ENCODE measurements around the gene ADAMTSL3. TPM values are rescaled to one million over a fixed set of nuclear protein-coding genes. Genes with fewer than 3 reads are reported as not detected.

Gene ADAMTSL3
- total RNA-seq, 3 donors from 2014 or later = 2.2 to 52.1 (median 4.1) TPM

- Histone ChIP-seq H3K4me1 (ENCODE audit: low read depth) (no peaks in the 10 kb centered on the region), H3K36me3 (ENCODE audit: low read depth) (no peaks in the 10 kb centered on the region), H3K4me3 (no peak overlapping the region), H3K9me3 (peaks cover 5% of the 10 kb centered on the region)
- TF ChIP-seq CTCF (IDR thresholded peaks at IDR 0.05) = no peak
- DNase-seq = no peak
- intact Hi-C loops (cut with DNase I, micrococcal nuclease) = no loop called here
- ATAC-seq = no peak
These were observed 108.4 kb downstream of the ADAMTSL3 start for GRCh38 chr15:83762367-83762766.

GRCh38 chr15:83764201-83764838 lies 110.4 kb downstream of the ADAMTSL3 start:
- no peak for ATAC-seq
- Histone ChIP-seq H3K4me1 (ENCODE audit: low read depth) (no peaks in the 10 kb centered on the region), H3K36me3 (ENCODE audit: low read depth) (no peaks in the 10 kb centered on the region), H3K9me3 (no peaks in the 10 kb centered on the region), H3K4me3 (no peak overlapping the region)
- no peak for DNase-seq
- intact Hi-C loops (cut with DNase I, micrococcal nuclease) = no loop called here
- TF ChIP-seq CTCF (IDR thresholded peaks at IDR 0.05) = no peak

GRCh38 chr15:83766339-83766738 lies 112.4 kb downstream of the ADAMTSL3 start:
- ATAC-seq (no peak), DNase-seq (no peak)
- no peaks in the 10 kb centered on the region for H3K36me3 ChIP-seq (ENCODE audit: low read depth)
- no peak overlapping the region for H3K4me3 ChIP-seq
- no peak for TF ChIP-seq CTCF (IDR thresholded peaks at IDR 0.05)
- H3K9me3 ChIP-seq = no peaks in the 10 kb centered on the region
- no peaks in the 10 kb centered on the region for H3K4me1 ChIP-seq (ENCODE audit: low read depth)
- intact Hi-C loops (cut with DNase I, micrococcal nuclease) = no loop called here

- intact Hi-C loops (cut with DNase I, micrococcal nuclease) = no loop called here
- TF ChIP-seq CTCF (IDR thresholded peaks at IDR 0.05) = no peak
These were observed 113.8 kb downstream of the ADAMTSL3 start for GRCh38 chr15:83767741-83768140.

GRCh38 chr15:83769411-83769999 lies 115.6 kb downstream of the ADAMTSL3 start:
- no peaks in the 10 kb centered on the region for H3K36me3 ChIP-seq (ENCODE audit: low read depth)
- intact Hi-C loops (cut with DNase I, micrococcal nuclease) = no loop called here
- H3K9me3 ChIP-seq = no peaks in the 10 kb centered on the region
- no peak for DNase-seq
- H3K4me3 ChIP-seq = no peak overlapping the region
- ATAC-seq = no peak
- TF ChIP-seq CTCF (IDR thresholded peaks at IDR 0.05) = no peak
- H3K4me1 ChIP-seq (ENCODE audit: low read depth) = no peaks in the 10 kb centered on the region

More at GRCh38 chr15:83767741-83768140, 113.8 kb downstream of the ADAMTSL3 start:
- no peaks in the 10 kb centered on the region for H3K9me3 ChIP-seq
- H3K4me3 ChIP-seq = no peak overlapping the region
- no peaks in the 10 kb centered on the region for H3K36me3 ChIP-seq (ENCODE audit: low read depth)
- ATAC-seq (no peak), DNase-seq (no peak)
- no peaks in the 10 kb centered on the region for H3K4me1 ChIP-seq (ENCODE audit: low read depth)
